IPS-15b (cell line): ENCODE results near the gene PPIL6.
A peak's percentile ranks its signal among the peaks of the same experiment; 100 is the strongest.

Source experiments
- H3K27me3 ChIP-seq: one replicate; pipeline ENCODE4 v1.6.1; 2013; ENCODE audit warnings: low read length; ENCODE audit not compliant: control insufficient read depth, insufficient read depth
- H3K36me3 ChIP-seq: one replicate; pipeline ENCODE4 v1.6.1; 2013; ENCODE audit warnings: low read length; ENCODE audit not compliant: control insufficient read depth, insufficient read depth
- H3K4me1 ChIP-seq: one replicate; pipeline ENCODE4 v1.6.1; 2013; ENCODE audit warnings: mild to moderate bottlenecking, low read length; ENCODE audit not compliant: control insufficient read depth, insufficient read depth
- H3K4me3 ChIP-seq: one replicate; pipeline ENCODE4 v1.5.1; 2013; ENCODE audit warnings: low read depth, low read length
- H3K9ac ChIP-seq: one replicate; pipeline ENCODE4 v1.6.1; 2013; ENCODE audit warnings: low read depth, mild to moderate bottlenecking, low read length
- H3K9me3 ChIP-seq: one replicate; pipeline ENCODE4 v1.6.1; 2013; ENCODE audit warnings: mild to moderate bottlenecking, low read length; ENCODE audit not compliant: control insufficient read depth, insufficient read depth

The PPIL6 gene

GRCh38 chr6:109381747-109382575, 58.5 kb downstream of the PPIL6 start, which contains the start of gene CD164:
TSS of gene CD164 (minus strand) at chr6:109382467. CDS start at chr6:109382378, 89 bp downstream.
- H3K4me1 ChIP-seq: peaks cover 3% of the 10 kb centered on the region
- no peaks in the 10 kb centered on the region for H3K9me3 ChIP-seq
- H3K4me3 ChIP-seq: peak within 1 kb of the TSS; percentile 78
- peaks cover 4% of the 10 kb centered on the region for H3K36me3 ChIP-seq
- H3K27me3 ChIP-seq: no peaks in the 10 kb centered on the region
- peak within 1 kb of the TSS; percentile 100 for H3K9ac ChIP-seq

GRCh38 chr6:109381061-109381746, 59.2 kb downstream of the PPIL6 start:
- Histone ChIP-seq H3K9ac (peak overlapping the region; percentile 100), H3K27me3 (no peaks in the 10 kb centered on the region), H3K4me1 (peaks cover 3% of the 10 kb centered on the region), H3K4me3 (peak overlapping the region; percentile 78), H3K9me3 (no peaks in the 10 kb centered on the region), H3K36me3 (peaks cover 12% of the 10 kb centered on the region)

GRCh38 chr6:109379711-109380110, 60.7 kb downstream of the PPIL6 start:
- Histone ChIP-seq H3K9ac (no peak overlapping the region), H3K36me3 (peaks cover 13% of the 10 kb centered on the region), H3K27me3 (no peaks in the 10 kb centered on the region), H3K4me3 (peak overlapping the region; percentile 78), H3K4me1 (peaks cover 3% of the 10 kb centered on the region), H3K9me3 (no peaks in the 10 kb centered on the region)

GRCh38 chr6:109377717-109378116, 62.7 kb downstream of the PPIL6 start:
- H3K9ac ChIP-seq: no peak overlapping the region
- no peaks in the 10 kb centered on the region for H3K27me3 ChIP-seq
- H3K36me3 ChIP-seq: peaks cover 13% of the 10 kb centered on the region
- H3K4me3 ChIP-seq: no peak overlapping the region
- H3K9me3 ChIP-seq: no peaks in the 10 kb centered on the region
- no peaks in the 10 kb centered on the region for H3K4me1 ChIP-seq

GRCh38 chr6:109374326-109374892, 66.0 kb downstream of the PPIL6 start:
- Histone ChIP-seq H3K4me3 (no peak overlapping the region), H3K9me3 (no peaks in the 10 kb centered on the region), H3K27me3 (no peaks in the 10 kb centered on the region), H3K9ac (no peak overlapping the region), H3K36me3 (peaks cover 13% of the 10 kb centered on the region), H3K4me1 (no peaks in the 10 kb centered on the region)

GRCh38 chr6:109373762-109374161, 66.7 kb downstream of the PPIL6 start:
- H3K9me3 ChIP-seq: no peaks in the 10 kb centered on the region
- no peak overlapping the region for H3K4me3 ChIP-seq
- H3K36me3 ChIP-seq: peaks cover 13% of the 10 kb centered on the region

GRCh38 chr6:109373331-109373730, 67.1 kb downstream of the PPIL6 start:
- no peaks in the 10 kb centered on the region for H3K9me3 ChIP-seq
- peaks cover 13% of the 10 kb centered on the region for H3K36me3 ChIP-seq
- H3K4me3 ChIP-seq: no peak overlapping the region
- no peaks in the 10 kb centered on the region for H3K4me1 ChIP-seq
- no peak overlapping the region for H3K9ac ChIP-seq
- H3K27me3 ChIP-seq: no peaks in the 10 kb centered on the region

More at GRCh38 chr6:109373762-109374161, 66.7 kb downstream of the PPIL6 start:
- Histone ChIP-seq H3K9ac (no peak overlapping the region), H3K4me1 (no peaks in the 10 kb centered on the region), H3K27me3 (no peaks in the 10 kb centered on the region)

GRCh38 chr6:109372130-109372529, 68.3 kb downstream of the PPIL6 start:
- Histone ChIP-seq H3K9ac (no peak overlapping the region), H3K36me3 (peaks cover 9% of the 10 kb centered on the region), H3K27me3 (no peaks in the 10 kb centered on the region), H3K4me3 (no peak overlapping the region), H3K9me3 (no peaks in the 10 kb centered on the region), H3K4me1 (no peaks in the 10 kb centered on the region)

GRCh38 chr6:109370792-109371191, 69.6 kb downstream of the PPIL6 start:
- Histone ChIP-seq H3K9me3 (no peaks in the 10 kb centered on the region), H3K4me3 (no peak overlapping the region), H3K4me1 (no peaks in the 10 kb centered on the region), H3K27me3 (no peaks in the 10 kb centered on the region), H3K9ac (no peak overlapping the region), H3K36me3 (no peaks in the 10 kb centered on the region)

- no peak overlapping the region for H3K4me3 ChIP-seq
- no peak overlapping the region for H3K9ac ChIP-seq
- no peaks in the 10 kb centered on the region for H3K27me3 ChIP-seq
- H3K4me1 ChIP-seq: no peaks in the 10 kb centered on the region
- H3K9me3 ChIP-seq: no peaks in the 10 kb centered on the region
- no peaks in the 10 kb centered on the region for H3K36me3 ChIP-seq
Measured at GRCh38 chr6:109370336-109370735, 70.1 kb downstream of the PPIL6 start.

- Histone ChIP-seq H3K4me1 (no peaks in the 10 kb centered on the region), H3K36me3 (no peaks in the 10 kb centered on the region), H3K9me3 (no peaks in the 10 kb centered on the region), H3K9ac (no peak overlapping the region), H3K4me3 (no peak overlapping the region), H3K27me3 (no peaks in the 10 kb centered on the region)
Measured at GRCh38 chr6:109369728-109370127, 70.7 kb downstream of the PPIL6 start.
